GM12878 (cell line): ENCODE results near the gene OTOG. TPM values are rescaled to one million over a fixed set of nuclear protein-coding genes. Genes with fewer than 3 reads are reported as not detected.

ENCODE experiments used
- ATAC-seq: fragments of 200-7000 bp; cut with Tn5 transposase; 3 replicates; pipeline ENCODE4 v1.9.1; 2020; ENCODE audit warnings: mild to moderate bottlenecking, moderate library complexity
- BruUV-seq: library from RNA; stranded (reverse); fragments of 400-500 nt; replicated peaks from 2 replicates; lab custom pipeline; 2021; lab: Mats Ljungman, UMichigan
- CTCF ChIA-PET: fragments of 300-600 bp; sonication (Branson Sonifier 250); formaldehyde crosslinking; extraction: SDS; loops from one replicate; lab custom pipeline; 2021; ENCODE audit warnings: inconsistent platforms; lab: Yijun Ruan, JAX
- POLR2A ChIA-PET: fragments of 350-600 bp; formaldehyde crosslinking; extraction: SDS; loops from one replicate; lab custom pipeline; 2021; ENCODE audit warnings: inconsistent platforms; lab: Charles Lee
- RAD21 ChIA-PET: fragments of 300-600 bp; sonication (Branson Sonifier 250); formaldehyde crosslinking; loops from one replicate; lab custom pipeline; 2023; ENCODE audit warnings: antibody characterized with exemption; ENCODE audit not compliant: unreplicated experiment; lab: Charles Lee
- SMC1A ChIA-PET: fragments of 300-600 bp; sonication (Branson Sonifier 250); formaldehyde crosslinking; loops from one replicate; lab custom pipeline; 2023; ENCODE audit not compliant: unreplicated experiment, uncharacterized antibody; lab: Charles Lee
- DNase-seq: peaks from one replicate; pipeline ENCODE4 v3.0.0-alpha.2; 2011; ENCODE audit warnings: low read depth, low spot score
- FAIRE-seq: peaks from 3 replicates; lab custom pipeline; 2011; peaks lifted over from hg19 to GRCh38; lab: Jason Lieb, UNC
- H2AFZ ChIP-seq: 2 replicates; pipeline ENCODE4 v1.6.0; 2011; ENCODE audit warnings: low read depth, low read length, control low read depth; ENCODE audit not compliant: control insufficient read depth
- H3K27ac ChIP-seq: 2 replicates; pipeline ENCODE4 v1.5.1; 2011; ENCODE audit warnings: control low read depth; ENCODE audit not compliant: control insufficient read depth, insufficient read depth
- H3K27me3 ChIP-seq, 2 experiments: replicated peaks in 1 of 2; 2 replicates each; pipeline versions ENCODE4 v1.6.0 to v1.6.1; 2011; ENCODE audit warnings: low read length in 1 of 2; ENCODE audit not compliant: control insufficient read depth in 2 of 2, insufficient read depth in 2 of 2
- H3K36me3 ChIP-seq, 2 experiments: 2 replicates each; pipeline ENCODE4 v1.5.1; 2011; ENCODE audit warnings: low read length in 1 of 2; ENCODE audit not compliant: control insufficient read depth in 2 of 2, insufficient read depth in 2 of 2
- H3K4me1 ChIP-seq: 2 replicates; pipeline ENCODE4 v1.6.1; 2011; ENCODE audit warnings: mild to moderate bottlenecking, low read length, moderate library complexity, mixed read lengths; ENCODE audit not compliant: control insufficient read depth, insufficient read depth
- H3K4me2 ChIP-seq: 2 replicates; pipeline ENCODE4 v1.6.0; 2011; ENCODE audit warnings: control low read depth; ENCODE audit not compliant: control insufficient read depth, insufficient read depth
- H3K4me3 ChIP-seq: fragments of 200-600 bp; sonication (generic); 2 replicates; pipeline ENCODE4 v1.5.1; 2016
- H3K79me2 ChIP-seq: 2 replicates; pipeline ENCODE4 v1.6.0; 2011; ENCODE audit warnings: low read length; ENCODE audit not compliant: control insufficient read depth, insufficient read depth
- H3K9ac ChIP-seq: 2 replicates; pipeline ENCODE4 v1.8.0; 2011; ENCODE audit warnings: low read length, control low read depth, mixed read lengths; ENCODE audit not compliant: control insufficient read depth, insufficient read depth
- H3K9me3 ChIP-seq: replicated peaks from 3 replicates; pipeline ENCODE4 v1.5.1; 2011; ENCODE audit warnings: mild to moderate bottlenecking, low read length; ENCODE audit not compliant: control insufficient read depth, insufficient read depth
- H4K20me1 ChIP-seq: 2 replicates; pipeline ENCODE4 v1.6.0; 2011; ENCODE audit not compliant: control insufficient read depth, insufficient read depth
- CHD1 ChIP-seq: IDR thresholded peaks from 2 replicates; pipeline ENCODE4 v1.6.1; 2012; ENCODE audit warnings: low read depth, low read length, improper control_type of control experiment
- ESRRA ChIP-seq: IDR thresholded peaks from 2 replicates; pipeline ENCODE4 v1.6.1; 2012; ENCODE audit warnings: mild to moderate bottlenecking, low read length, improper control_type of control experiment
- HSF1 ChIP-seq: fragments of 150-350 bp; IDR thresholded peaks from 2 replicates; pipeline ENCODE4 v1.6.1; 2014; ENCODE audit warnings: mild to moderate bottlenecking, low read depth, low read length
- SIN3A ChIP-seq: IDR thresholded peaks from 2 replicates; pipeline ENCODE4 v1.6.1; 2012; ENCODE audit warnings: low read depth, low read length, improper control_type of control experiment
- STAT3 ChIP-seq: IDR thresholded peaks from 2 replicates; pipeline ENCODE4 v1.6.1; 2011; ENCODE audit warnings: low read depth, low read length, improper control_type of control experiment
- WGBS: methylation state at CpG from one replicate; pipeline ENCODE4 v1.1.6; 2016; ENCODE audit warnings: low lambda C conversion rate; ENCODE audit not compliant: insufficient replicate concordance, insufficient coverage; ENCODE audit errors: missing lambda C conversion rate; 5-methylcytosine and 5-hydroxymethylcytosine counted together
- in situ Hi-C: fragments of 300-500 bp; cut with MboI; formaldehyde crosslinking; loops from 9 replicates; pipeline ENCODE4 v1.14.3; 2018; ENCODE audit warnings: mixed read lengths
- intact Hi-C: fragments of 100-400 bp; cut with micrococcal nuclease; formaldehyde crosslinking; loops from one replicate; pipeline ENCODE4 v1.14.2; 2022; ENCODE audit not compliant: unreplicated experiment
- polyA plus RNA-seq, 11 experiments: library from polyadenylated mRNA; depleted of rRNA in 4 of 11; unstranded in 6 of 11; stranded (reverse) in 5 of 11; fragments of >200 nt; fragmentation: Nextera tagmentation in 4 of 11; fragmentation: Illumina TruSeq in 1 of 11; extraction: Ambion mirVana in 4 of 11; extraction: Trizol in 1 of 11; gene quantifications; 1 replicate in 1 of 11; 2 replicates in 10 of 11; pipeline versions ENCODE4 v1.2.1 to v1.2.3, GENCODE V29; 2011 to 2016; ENCODE audit warnings: inconsistent platforms in 2 of 11, missing spikeins in 2 of 11, low read depth in 1 of 11
- total RNA-seq, 4 experiments: library from RNA; depleted of rRNA in 3 of 4; stranded (reverse); fragments of >200 nt in 3 of 4; fragmentation: Illumina TruSeq in 1 of 4; extraction: Trizol in 1 of 4; gene quantifications; 2 replicates each; pipeline versions ENCODE4 v1.2.1 to v1.2.3, GENCODE V29; 2013 to 2021

The OTOG gene
- total and polyA plus RNA-seq, 10 of the 15 experiments (the other 5 are each of a cell fraction or from before 2014, with no cell fraction given): not detected

GRCh38 chr11:17578296-17578695, 31.2 kb downstream of the OTOG start:
- H3K4me2 ChIP-seq: no peak overlapping the region
- no peak for DNase-seq
- CTCF ChIA-PET: no interaction called here
- POLR2A ChIA-PET: no interaction called here
- no TSS peak for BruUV-seq
- no peak for FAIRE-seq
- H3K4me1 ChIP-seq: no peaks in the 10 kb centered on the region
- H3K9ac ChIP-seq: no peak overlapping the region
- RAD21 ChIA-PET: no interaction called here
- H3K27me3 ChIP-seq: peaks cover 0 to 2% of the 10 kb centered on the region in 2 experiments; a peak in 1 of 4 replicates
- H3K9me3 ChIP-seq: no peaks in the 10 kb centered on the region
- no peaks in the 10 kb centered on the region for H3K36me3 ChIP-seq
- no peak overlapping the region for H3K4me3 ChIP-seq
- intact Hi-C loops: no loop called here
- H3K27ac ChIP-seq: no peak overlapping the region
- SMC1A ChIA-PET: no interaction called here
- ATAC-seq: no peak
- H2AFZ ChIP-seq: no peak overlapping the region
- WGBS: 37% methylated on average over 11 of the region's 11 CpGs
- H3K79me2 ChIP-seq: no peaks in the 10 kb centered on the region
- H4K20me1 ChIP-seq: no peaks in the 10 kb centered on the region
- in situ Hi-C loops: no loop called here
- TF ChIP-seq ESRRA: no peak
- TF ChIP-seq HSF1: no peak

- Histone ChIP-seq H3K79me2 (no peaks in the 10 kb centered on the region), H2AFZ (no peak overlapping the region), H3K27me3 (peaks cover 0 to 2% of the 10 kb centered on the region in 2 experiments; a peak in 1 of 4 replicates), H3K27ac (no peak overlapping the region), H3K36me3 (no peaks in the 10 kb centered on the region), H3K4me2 (no peak overlapping the region), H4K20me1 (no peaks in the 10 kb centered on the region), H3K4me3 (no peak overlapping the region), H3K4me1 (no peaks in the 10 kb centered on the region), H3K9me3 (no peaks in the 10 kb centered on the region), H3K9ac (no peak overlapping the region)
- no peak for ATAC-seq
- intact Hi-C loops (no loop called here), in situ Hi-C loops (no loop called here)
- ChIA-PET SMC1A (no interaction called here), CTCF (no interaction called here), POLR2A (no interaction called here), RAD21 (no interaction called here)
- 44% methylated on average over 8 of the region's 8 CpGs for WGBS
- DNase-seq: no peak
- BruUV-seq: no TSS peak
- no peak for TF ChIP-seq STAT3
- TF ChIP-seq CHD1: no peak
- TF ChIP-seq SIN3A: no peak
- FAIRE-seq: no peak
These were observed 31.9 kb downstream of the OTOG start for GRCh38 chr11:17578958-17579357.
